Gastroesophageal sphincter (tissue), 4 donors: ENCODE results near the gene OCSTAMP. TPM values are rescaled to one million over a fixed set of nuclear protein-coding genes. Genes with fewer than 3 reads are reported as not detected.

ENCODE experiments used
- ATAC-seq: fragments of 150-250 bp; one replicate; pipeline ENCODE4 v1.9.1; 2016; ENCODE audit warnings: mild to moderate bottlenecking, moderate library complexity
- H3K27ac ChIP-seq, 4 donors: fragments of 200-600 bp; sonication (generic) in 3 of 4; 1 replicate in 3 of 4; 2 replicates in 1 of 4; pipeline ENCODE4 v1.5.1; 2016 to 2019
- H3K27me3 ChIP-seq: fragments of 200-600 bp; sonication (generic); one replicate; pipeline ENCODE4 v1.5.1; 2019
- H3K36me3 ChIP-seq, 2 donors: fragments of 200-600 bp; sonication (generic); one replicate each; pipeline ENCODE4 v1.5.1; 2019; ENCODE audit warnings: control low read depth in 1 of 2
- H3K4me1 ChIP-seq, 3 donors: fragments of 200-600 bp; sonication (generic); 1 replicate in 2 of 3; 2 replicates in 1 of 3; pipeline ENCODE4 v1.5.1; 2016 to 2019; ENCODE audit warnings: control low read depth in 2 of 3
- H3K4me3 ChIP-seq, 2 donors: fragments of 200-600 bp; sonication (generic); one replicate each; pipeline ENCODE4 v1.5.1; 2019; ENCODE audit warnings: mild to moderate bottlenecking in 1 of 2, moderate library complexity in 1 of 2
- H3K9me3 ChIP-seq, 3 donors: fragments of 200-600 bp; sonication (generic); one replicate each; pipeline ENCODE4 v1.5.1; 2017 to 2019; ENCODE audit warnings: control low read depth in 2 of 3
- CTCF ChIP-seq, 4 experiments: fragments of 200-600 bp in 2 of 4; fragments of 450-650 bp in 2 of 4; sonication (generic) in 1 of 4; IDR thresholded peaks; one replicate each; pipeline ENCODE4 v1.5.1; 2017 to 2019; ENCODE audit warnings: antibody characterized with exemption in 4 of 4, mild to moderate bottlenecking in 2 of 4, moderate library complexity in 2 of 4
- EP300 ChIP-seq: sonication (generic); formaldehyde crosslinking; IDR thresholded peaks from one replicate; pipeline ENCODE4 v1.6.1; 2017; ENCODE audit warnings: antibody characterized with exemption, mild to moderate bottlenecking
- POLR2A ChIP-seq, 2 donors: fragments of 450-650 bp; IDR thresholded peaks; one replicate each; pipeline ENCODE4 v1.6.1; 2017; ENCODE audit warnings: antibody characterized with exemption in 2 of 2, mild to moderate bottlenecking in 2 of 2, moderate library complexity in 1 of 2
- POLR2AphosphoS5 ChIP-seq: sonication (generic); formaldehyde crosslinking; IDR thresholded peaks from one replicate; pipeline ENCODE4 v1.6.1; 2017; ENCODE audit warnings: antibody characterized with exemption
- WGBS, 2 donors: methylation state at CpG; one replicate each; pipeline ENCODE4 v1.1.5; 2018; ENCODE audit warnings: low coverage in 1 of 2; 5-methylcytosine and 5-hydroxymethylcytosine counted together
- total RNA-seq, 4 donors: library from RNA; depleted of rRNA; stranded (reverse); fragments of >200 nt; gene quantifications; one replicate each; pipeline ENCODE4 v1.1.0, GENCODE V29; 2016

The OCSTAMP gene
- total RNA-seq, 4 donors from 2014 or later: not detected

DNA sequence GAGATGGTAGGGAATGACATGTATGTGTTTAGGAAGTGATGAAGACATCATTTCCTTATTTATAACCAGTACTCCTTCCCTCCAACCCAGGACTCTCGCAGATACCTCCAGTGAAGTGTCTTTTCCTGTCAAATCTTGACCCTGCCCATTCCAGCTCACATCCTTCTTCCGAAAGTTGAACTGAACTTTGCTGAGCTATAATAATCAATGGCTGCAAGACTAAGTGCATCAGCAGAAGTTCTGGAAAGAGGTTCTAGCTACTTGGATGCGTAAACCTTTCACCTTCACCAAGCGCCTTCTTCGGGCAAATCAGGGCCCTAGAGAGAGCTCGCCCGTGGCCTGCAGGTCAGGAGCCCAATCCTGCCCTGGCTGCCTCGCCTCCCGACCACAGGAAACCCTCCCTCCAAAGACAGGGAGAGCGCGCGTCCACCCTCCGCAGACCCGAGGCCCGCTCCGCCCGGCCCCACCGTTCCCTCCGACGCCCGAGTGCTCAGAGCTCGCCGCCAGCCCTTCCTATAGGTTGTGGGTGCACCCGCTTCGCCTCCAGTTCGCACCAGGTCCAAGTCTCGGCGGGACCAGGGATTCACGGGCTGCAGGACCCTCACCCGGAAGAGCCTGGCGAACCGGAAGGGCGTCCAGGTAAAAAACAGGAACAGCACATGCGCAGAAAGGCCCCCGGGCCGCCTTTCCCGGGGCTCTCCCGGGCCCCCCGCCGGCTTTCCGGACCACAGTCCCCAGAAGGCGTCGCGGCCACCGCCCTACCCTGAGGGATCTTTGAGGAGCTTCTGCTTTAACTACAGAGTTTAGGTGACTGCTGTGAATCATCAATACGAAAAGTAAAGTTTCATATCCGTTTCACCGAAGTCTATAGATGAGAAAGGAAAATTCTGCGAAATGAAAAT lies 37.3 kb downstream of the OCSTAMP start, which contains the start of gene ZNF334:
Gene ZNF334 (minus strand): TSS at position 617 of the 902 bp plus-strand sequence. CDS start 1,457 bp downstream, outside the sequence.
- Histone ChIP-seq H3K4me3 (peak within 1 kb of the TSS; percentile 64 to 87), H3K4me1 (peaks cover 0 to 9% (median 5%) of the 10 kb centered on the region in 3 donors), H3K36me3 (no peaks in the 10 kb centered on the region), H3K9me3 (no peaks in the 10 kb centered on the region), H3K27ac (peak within 1 kb of the TSS in 3 of 4 donors; percentile 53 to 74 (median 58)), H3K27me3 (peaks cover 26% of the 10 kb centered on the region)
- 2 to 5% methylated on average over 6 to 16 of the region's 49 CpGs for WGBS, 2 donors
- peak; percentile 61 for ATAC-seq
- TF ChIP-seq CTCF (IDR thresholded peaks at IDR 0.05): no peak
- TF ChIP-seq EP300: no peak
- peak in 1 of 2 donors; percentile 16 for TF ChIP-seq POLR2A (IDR thresholded peaks at IDR 0.05)
- no peak for TF ChIP-seq POLR2AphosphoS5

DNA sequence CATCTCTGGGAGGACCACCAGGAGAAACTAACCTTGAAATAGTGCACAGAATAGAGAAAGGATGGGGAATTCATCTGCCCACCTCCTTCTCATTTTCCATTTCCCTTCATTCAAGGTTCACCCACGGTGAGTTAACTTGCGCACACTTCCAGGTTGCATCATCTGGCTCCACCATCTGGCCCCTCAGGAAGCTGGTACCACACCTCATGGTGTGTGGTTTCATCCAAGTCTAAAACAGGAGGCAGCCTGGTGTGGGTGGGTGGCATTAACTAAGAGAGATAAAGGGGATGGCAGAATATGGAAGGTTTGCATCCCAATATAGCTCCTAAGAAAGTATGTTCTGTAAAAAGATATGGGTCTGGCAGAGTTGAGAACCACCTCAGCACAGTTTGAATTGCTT lies 40.9 kb downstream of the OCSTAMP start:
- WGBS, 2 donors: 70 to 92% methylated on average over 2 of the region's 2 CpGs

DNA sequence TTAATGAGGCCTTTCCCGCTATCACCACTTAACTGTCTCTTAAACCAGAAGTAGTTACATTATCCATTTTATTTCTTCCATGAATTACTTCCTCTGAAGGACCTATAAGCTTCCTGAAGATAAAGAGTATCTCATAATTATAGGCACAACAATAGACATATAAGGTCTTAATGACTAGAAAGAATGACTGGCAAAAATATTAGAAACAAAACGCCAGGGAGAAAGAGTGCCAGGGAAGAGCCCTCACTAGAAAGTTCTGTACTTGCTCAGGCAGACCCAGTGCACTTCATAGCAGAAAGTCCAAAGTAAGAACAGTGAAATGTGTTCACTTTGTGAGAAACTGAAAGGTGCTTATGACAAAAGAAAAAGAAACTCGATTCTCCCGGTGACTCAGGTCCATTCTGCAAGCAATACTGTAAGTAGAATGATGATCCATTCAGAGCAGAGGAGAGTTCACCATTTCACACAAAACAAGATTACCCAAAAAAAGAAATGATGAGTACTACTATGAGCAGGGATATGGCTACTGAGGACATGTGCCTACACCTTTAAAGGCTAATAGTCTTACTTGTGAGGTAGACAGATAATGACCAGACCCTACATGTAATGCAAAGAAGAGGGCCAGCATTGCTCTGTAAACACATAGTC lies 42.6 kb downstream of the OCSTAMP start:
- H3K27me3 ChIP-seq: no peaks in the 10 kb centered on the region

More for the DNA sequence above, 40.9 kb downstream of the OCSTAMP start:
- no peaks in the 10 kb centered on the region for H3K36me3 ChIP-seq
- peaks cover 2% of the 10 kb centered on the region for H3K27me3 ChIP-seq
- no peak overlapping the region for H3K27ac ChIP-seq
- ATAC-seq: no peak
- peaks cover 0 to 9% (median 5%) of the 10 kb centered on the region in 3 donors for H3K4me1 ChIP-seq
- H3K4me3 ChIP-seq: no peak overlapping the region
- H3K9me3 ChIP-seq: no peaks in the 10 kb centered on the region
- TF ChIP-seq POLR2AphosphoS5 (no peak), EP300 (no peak), CTCF (IDR thresholded peaks at IDR 0.05) (no peak), POLR2A (IDR thresholded peaks at IDR 0.05) (no peak)

GRCh38 chr20:46505506-46505905 lies 44.9 kb downstream of the OCSTAMP start:
- WGBS, 2 donors: 80 to 94% methylated on average over 1 to 3 of the region's 3 CpGs
- Histone ChIP-seq H3K4me3 (no peak overlapping the region), H3K36me3 (peaks cover 0 to 2% of the 10 kb centered on the region in 2 donors), H3K9me3 (peaks cover 0 to 30% (median 4%) of the 10 kb centered on the region in 3 donors), H3K27me3 (no peaks in the 10 kb centered on the region), H3K4me1 (no peaks in the 10 kb centered on the region), H3K27ac (no peak overlapping the region)
- TF ChIP-seq POLR2A (IDR thresholded peaks at IDR 0.05) (no peak), EP300 (no peak), CTCF (IDR thresholded peaks at IDR 0.05) (no peak), POLR2AphosphoS5 (no peak)
- no peak for ATAC-seq

More for the DNA sequence above, 42.6 kb downstream of the OCSTAMP start:
- H3K27ac ChIP-seq: no peak overlapping the region
- TF ChIP-seq EP300: no peak
- TF ChIP-seq POLR2A (IDR thresholded peaks at IDR 0.05): no peak
- TF ChIP-seq CTCF (IDR thresholded peaks at IDR 0.05): no peak
- no peak for TF ChIP-seq POLR2AphosphoS5
- WGBS, 2 donors: 85 to 86% methylated on average over 4 of the region's 4 CpGs
- peaks cover 0 to 4% (median 3%) of the 10 kb centered on the region in 3 donors for H3K4me1 ChIP-seq
- ATAC-seq: no peak
- H3K4me3 ChIP-seq: no peak overlapping the region
- no peaks in the 10 kb centered on the region for H3K36me3 ChIP-seq
- peaks cover 0 to 6% (median 0%) of the 10 kb centered on the region in 3 donors for H3K9me3 ChIP-seq
